HepG2 (cell line): ENCODE data around the gene NKD1.

ENCODE experiments used
- CTCF ChIP-seq: sonication (generic); formaldehyde crosslinking; IDR thresholded peaks from 2 replicates; pipeline ENCODE4 v1.5.0; 2020; ENCODE audit warnings: mild to moderate bottlenecking, missing genetic modification reagents, moderate library complexity
- HDAC1 ChIP-seq: sonication (generic); formaldehyde crosslinking; IDR thresholded peaks from 2 replicates; pipeline ENCODE4 v1.5.1; 2020; ENCODE audit warnings: mild to moderate bottlenecking, missing genetic modification reagents
- HINFP ChIP-seq: sonication (generic); formaldehyde crosslinking; IDR thresholded peaks from 2 replicates; pipeline ENCODE4 v1.4.0; 2020; ENCODE audit warnings: low read depth, mild to moderate bottlenecking, missing genetic modification reagents
- RERE ChIP-seq: IDR thresholded peaks from 2 replicates; pipeline ENCODE4 v1.6.1; 2016; ENCODE audit warnings: low read depth, missing genetic modification reagents, missing compliant biosample characterization
- TFE3 ChIP-seq: IDR thresholded peaks from 2 replicates; pipeline ENCODE4 v1.6.1; 2016
- TRIM24 ChIP-seq: sonication (generic); formaldehyde crosslinking; IDR thresholded peaks from 2 replicates; pipeline ENCODE4 v1.8.0; 2022; ENCODE audit warnings: mild to moderate bottlenecking, missing genetic modification reagents
- ZBTB40 ChIP-seq, 2 experiments: fragments of 450-650 bp in 1 of 2; sonication (generic) in 1 of 2; formaldehyde crosslinking in 1 of 2; IDR thresholded peaks; 2 replicates each; pipeline versions ENCODE4 v1.6.1 to v1.8.0; 2016 to 2022; ENCODE audit warnings: antibody characterized with exemption in 1 of 2, mild to moderate bottlenecking in 1 of 2, missing genetic modification reagents in 1 of 2

GRCh38 chr16:50523710-50524109, 24.5 kb upstream of the NKD1 start:
- TF ChIP-seq ZBTB40 (IDR thresholded peaks at IDR 0.05) (no peak), ZBTB40 (CRISPR knock-in tag; IDR thresholded peaks at IDR 0.05) (no peak), TRIM24 (CRISPR knock-in tag) (no peak), CTCF (CRISPR knock-in tag) (no peak), HDAC1 (CRISPR knock-in tag) (no peak), TFE3 (no peak), HINFP (no peak), RERE (CRISPR knock-in tag) (no peak)
